OCI-LY3 (cell line): ENCODE measurements around the gene PKLR.
A peak's percentile ranks its signal among the peaks of the same experiment; 100 is the strongest.

ENCODE experiments used
- EZH2phosphoT487 ChIP-seq: fragments of 200-600 bp; shearing (Covaris generic); IDR thresholded peaks from 2 replicates; pipeline ENCODE4 v1.6.1; 2018; ENCODE audit warnings: antibody characterized with exemption, mixed run types, low read depth
- TF ChIP-seq, protein P1 (sequence below): fragments of 200-600, 300-600 bp; sonication (generic); IDR thresholded peaks from 2 replicates; pipeline ENCODE4 v1.5.1; 2014; ENCODE audit warnings: antibody characterized with exemption, low read length, low read depth

- TF ChIP-seq, protein P1, sequence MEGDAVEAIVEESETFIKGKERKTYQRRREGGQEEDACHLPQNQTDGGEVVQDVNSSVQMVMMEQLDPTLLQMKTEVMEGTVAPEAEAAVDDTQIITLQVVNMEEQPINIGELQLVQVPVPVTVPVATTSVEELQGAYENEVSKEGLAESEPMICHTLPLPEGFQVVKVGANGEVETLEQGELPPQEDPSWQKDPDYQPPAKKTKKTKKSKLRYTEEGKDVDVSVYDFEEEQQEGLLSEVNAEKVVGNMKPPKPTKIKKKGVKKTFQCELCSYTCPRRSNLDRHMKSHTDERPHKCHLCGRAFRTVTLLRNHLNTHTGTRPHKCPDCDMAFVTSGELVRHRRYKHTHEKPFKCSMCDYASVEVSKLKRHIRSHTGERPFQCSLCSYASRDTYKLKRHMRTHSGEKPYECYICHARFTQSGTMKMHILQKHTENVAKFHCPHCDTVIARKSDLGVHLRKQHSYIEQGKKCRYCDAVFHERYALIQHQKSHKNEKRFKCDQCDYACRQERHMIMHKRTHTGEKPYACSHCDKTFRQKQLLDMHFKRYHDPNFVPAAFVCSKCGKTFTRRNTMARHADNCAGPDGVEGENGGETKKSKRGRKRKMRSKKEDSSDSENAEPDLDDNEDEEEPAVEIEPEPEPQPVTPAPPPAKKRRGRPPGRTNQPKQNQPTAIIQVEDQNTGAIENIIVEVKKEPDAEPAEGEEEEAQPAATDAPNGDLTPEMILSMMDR, result peak; percentile 40
- TF ChIP-seq EZH2phosphoT487, result no peak
Measured at GRCh38 chr1:155324717-155325602, 23.7 kb upstream of the PKLR start.
